ENCODE measurements around the gene IRF5. TPM values are rescaled to one million over a fixed set of nuclear protein-coding genes. Genes with fewer than 3 reads are reported as not detected.

IRF5 gene
- polyA plus RNA-seq, 3 donors = 6.9 to 8.4 (median 7.2) TPM

DNA sequence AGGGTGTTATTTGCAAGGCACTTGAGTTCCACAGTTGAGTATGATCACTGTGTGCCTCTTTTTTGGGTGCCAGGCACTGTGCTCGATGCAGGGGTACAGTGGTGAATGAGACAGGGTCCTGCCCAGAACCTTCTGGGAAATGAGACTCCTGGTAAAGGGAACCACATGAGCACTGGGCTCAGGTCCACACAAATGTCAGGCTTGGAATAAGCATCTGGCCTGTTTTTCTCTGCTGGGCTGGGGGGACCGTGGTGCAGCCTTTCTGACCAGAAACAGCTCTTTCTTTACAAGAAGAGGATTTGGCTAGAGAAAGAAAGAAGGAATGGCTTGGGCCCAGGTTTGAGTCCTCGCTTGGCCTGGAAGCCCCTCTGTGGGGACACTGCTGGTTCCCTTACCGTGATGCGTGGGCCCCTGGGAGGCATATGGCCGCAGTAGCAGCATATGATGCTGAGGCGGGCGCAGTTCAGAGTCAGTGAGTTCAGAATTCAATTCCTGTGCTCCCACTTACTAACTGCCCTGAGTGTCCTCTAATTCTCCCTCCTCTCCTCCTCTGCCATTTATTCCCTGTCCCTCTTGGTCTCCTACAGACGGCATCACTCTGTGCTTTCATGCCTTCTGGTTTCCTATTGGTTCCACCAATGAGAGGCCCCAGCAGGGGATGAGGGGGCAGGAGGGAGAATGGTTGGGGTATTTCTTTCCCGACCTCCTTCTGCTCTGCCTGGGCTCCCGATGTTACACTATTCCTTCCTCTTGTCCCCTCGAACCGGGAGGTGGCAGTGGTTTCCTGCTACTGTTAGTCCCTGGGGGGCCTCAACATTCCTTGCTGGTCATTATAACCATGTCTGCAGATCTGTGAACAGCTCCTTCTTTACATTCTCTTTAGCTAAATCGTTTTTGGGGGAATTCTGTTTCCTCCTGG lies 17.6 kb upstream of the IRF5 start:
- DNase-seq (ENCODE audit: low read depth in 3 of 3, low spot score in 2 of 3) = no peak

GRCh38 chr7:128920913-128921582 lies 16.7 kb upstream of the IRF5 start:
- DNase-seq (ENCODE audit: low read depth in 3 of 3, low spot score in 2 of 3) = no peak

GRCh38 chr7:128921866-128922440 lies 15.8 kb upstream of the IRF5 start:
- no peak for DNase-seq (ENCODE audit: low read depth in 3 of 3, low spot score in 2 of 3)

- DNase-seq (ENCODE audit: low read depth in 3 of 3, low spot score in 2 of 3) = no peak
Observed at GRCh38 chr7:128922496-128923410, 15.0 kb upstream of the IRF5 start.

DNA sequence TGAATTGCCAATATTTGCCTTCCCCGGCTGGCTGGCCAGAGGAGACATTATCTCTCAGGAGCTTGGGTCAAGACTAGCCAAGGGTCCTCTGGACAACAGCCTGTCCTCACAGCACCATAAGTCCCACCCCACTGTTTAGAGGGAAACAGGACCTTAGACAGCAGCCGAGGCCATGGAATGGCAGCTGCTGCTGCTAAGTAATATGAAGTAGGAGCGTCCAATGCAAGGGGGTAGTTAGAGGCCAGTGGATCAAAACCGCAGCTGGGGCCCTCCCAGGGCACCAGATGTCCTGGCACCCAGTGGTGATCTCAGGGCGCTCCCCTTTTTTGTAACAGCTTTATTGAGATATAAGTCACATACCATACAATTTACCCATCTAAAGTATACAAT lies 14.3 kb upstream of the IRF5 start:
- no peak for DNase-seq (ENCODE audit: low read depth in 3 of 3, low spot score in 2 of 3)

DNA sequence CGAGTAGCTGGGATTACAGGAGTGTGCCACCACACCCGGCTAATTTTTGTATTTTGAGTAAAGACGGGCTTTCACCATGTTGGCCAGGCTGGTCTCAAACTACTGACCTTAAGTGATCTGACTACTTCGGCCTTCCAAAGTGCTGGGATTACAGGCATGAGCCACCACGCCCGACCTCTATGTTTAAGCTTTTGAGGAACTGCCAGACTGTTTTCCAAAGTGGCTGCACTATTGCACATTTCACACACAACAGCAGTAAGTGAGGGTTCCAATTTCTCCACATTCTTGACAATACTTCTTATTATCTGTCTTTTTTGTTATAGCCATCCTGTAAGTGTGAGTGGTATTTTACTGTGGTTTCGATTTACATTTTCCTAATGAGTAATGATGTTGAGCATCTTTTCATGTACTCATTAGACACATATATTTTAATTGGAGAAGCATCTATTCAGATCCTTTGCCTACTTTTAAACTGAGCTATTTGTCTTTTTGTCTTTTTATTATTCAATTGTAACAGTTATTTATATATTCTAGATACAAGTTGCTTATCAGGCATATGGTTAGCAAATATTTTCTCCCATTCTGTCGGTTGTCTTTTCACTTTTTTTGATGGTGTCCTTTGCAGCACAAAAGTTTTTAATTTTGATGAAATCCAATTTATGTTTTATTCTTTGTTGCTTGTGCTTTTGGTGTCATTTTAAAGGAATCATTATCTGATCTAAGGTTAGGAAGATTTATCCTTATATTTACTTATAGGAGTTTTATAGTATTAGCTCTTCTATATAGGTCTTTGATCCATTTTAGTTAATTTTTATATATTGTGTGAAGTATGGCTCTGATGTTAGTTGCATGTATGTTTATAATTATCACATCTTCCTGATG lies 12.8 kb upstream of the IRF5 start:
- no peak for DNase-seq (ENCODE audit: low read depth in 3 of 3, low spot score in 2 of 3)

DNA sequence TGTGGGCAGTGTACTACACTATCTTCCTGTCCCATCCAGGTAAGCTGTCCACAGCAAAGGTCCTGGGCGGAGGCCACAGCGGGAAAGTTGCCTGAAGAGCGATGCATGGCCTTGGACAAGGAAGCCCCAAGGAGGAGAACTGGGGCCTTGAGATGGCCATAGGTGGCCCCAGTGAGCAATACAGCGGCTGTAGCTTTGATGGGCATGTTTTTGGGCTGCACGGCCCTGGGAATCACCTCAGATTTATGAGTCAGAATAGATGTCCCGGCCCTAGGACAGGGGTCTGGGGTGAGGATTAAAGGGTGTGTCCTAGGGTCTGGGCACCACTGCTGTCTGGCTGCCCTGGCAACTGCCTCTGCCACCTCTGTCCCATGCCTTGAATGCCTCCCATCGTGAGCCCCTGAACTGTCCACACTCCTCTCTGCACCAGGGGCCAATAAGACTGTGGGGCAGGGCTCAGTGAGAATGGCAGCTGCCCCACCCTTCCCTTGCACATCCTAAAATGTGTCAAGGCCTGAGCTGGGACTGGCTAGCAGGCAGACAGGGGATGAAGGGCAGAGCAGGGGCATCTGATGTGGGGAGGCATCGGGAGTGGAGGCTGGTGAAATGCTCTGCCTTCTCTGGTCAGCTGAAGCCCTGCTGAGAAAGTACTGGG lies 9.4 kb upstream of the IRF5 start:
- DNase-seq (ENCODE audit: low read depth in 3 of 3, low spot score in 2 of 3) = no peak

DNA sequence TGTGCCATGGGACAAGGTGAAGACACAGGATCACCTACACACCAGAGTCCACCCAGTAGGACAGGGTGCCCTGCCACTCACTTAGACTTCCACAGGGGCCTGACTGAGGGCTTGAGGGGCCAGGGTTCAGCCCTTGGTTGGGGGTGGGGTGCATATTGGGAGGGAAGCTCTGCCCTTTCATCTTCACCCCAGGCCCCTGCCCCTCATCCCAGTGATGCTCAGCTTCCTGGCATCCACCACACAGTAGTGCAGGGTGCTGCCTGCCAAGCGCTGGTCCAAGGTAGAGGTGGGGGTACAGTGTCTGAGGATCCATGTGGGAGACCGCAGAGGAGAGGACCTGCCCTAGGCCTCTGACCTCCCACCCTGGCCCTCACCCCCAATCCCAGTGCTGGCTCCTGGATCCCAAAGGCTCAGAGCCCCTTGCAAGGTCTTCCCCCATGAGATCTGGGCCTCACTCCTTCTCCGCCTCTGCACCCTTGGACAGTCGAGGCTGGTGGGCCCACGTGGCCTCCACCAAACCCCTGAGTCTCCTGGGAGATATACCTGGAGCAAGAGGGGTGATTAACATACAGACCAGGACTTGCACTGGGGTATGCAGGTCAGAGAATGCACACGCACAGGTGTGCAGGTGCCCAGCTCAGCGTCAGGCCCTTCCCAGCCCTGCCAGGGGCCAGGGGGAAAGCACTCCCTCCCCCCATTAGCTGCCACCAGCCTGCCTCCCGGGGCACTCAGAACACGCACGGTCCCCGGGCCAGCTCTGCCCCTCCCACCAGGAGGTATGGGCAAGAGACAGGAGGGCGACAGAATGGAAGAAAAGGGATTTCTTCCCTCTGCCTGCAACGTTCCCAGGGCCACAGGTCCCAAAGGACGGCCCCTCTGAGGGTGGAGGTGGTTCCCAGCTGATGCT lies 8.6 kb upstream of the IRF5 start:
- no peak for DNase-seq (ENCODE audit: low read depth in 3 of 3, low spot score in 2 of 3)

DNA sequence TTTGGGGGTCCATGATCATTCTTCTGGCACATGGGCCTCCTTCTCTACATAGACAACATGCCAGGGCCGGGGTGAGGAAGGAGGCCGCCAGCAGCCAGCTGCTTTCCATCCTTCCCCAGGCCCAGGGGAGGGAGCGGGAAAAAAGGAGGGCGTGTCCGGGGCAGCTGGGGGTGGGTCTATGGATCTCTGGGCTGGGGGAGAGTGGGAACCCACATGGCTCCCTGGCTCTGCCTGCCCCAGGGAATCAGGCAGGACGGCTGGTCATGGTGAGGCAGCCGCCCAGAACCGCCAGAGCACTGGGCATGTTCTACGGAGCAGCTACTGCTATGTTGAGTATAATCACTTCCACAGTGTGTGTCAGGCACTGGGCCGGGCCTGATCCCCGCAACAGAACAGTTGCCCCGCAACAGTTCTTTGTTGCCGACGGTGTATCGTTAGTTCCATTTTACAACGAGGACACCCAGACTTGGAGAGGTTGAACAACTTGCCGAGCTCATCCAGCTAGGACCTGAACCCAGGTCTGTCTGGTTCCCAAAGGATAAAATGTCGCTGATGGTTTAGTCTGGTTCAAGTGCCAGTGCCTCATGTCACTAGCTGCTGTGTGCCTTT lies 6.4 kb upstream of the IRF5 start:
- DNase-seq (ENCODE audit: low read depth in 3 of 3, low spot score in 2 of 3) = no peak

DNA sequence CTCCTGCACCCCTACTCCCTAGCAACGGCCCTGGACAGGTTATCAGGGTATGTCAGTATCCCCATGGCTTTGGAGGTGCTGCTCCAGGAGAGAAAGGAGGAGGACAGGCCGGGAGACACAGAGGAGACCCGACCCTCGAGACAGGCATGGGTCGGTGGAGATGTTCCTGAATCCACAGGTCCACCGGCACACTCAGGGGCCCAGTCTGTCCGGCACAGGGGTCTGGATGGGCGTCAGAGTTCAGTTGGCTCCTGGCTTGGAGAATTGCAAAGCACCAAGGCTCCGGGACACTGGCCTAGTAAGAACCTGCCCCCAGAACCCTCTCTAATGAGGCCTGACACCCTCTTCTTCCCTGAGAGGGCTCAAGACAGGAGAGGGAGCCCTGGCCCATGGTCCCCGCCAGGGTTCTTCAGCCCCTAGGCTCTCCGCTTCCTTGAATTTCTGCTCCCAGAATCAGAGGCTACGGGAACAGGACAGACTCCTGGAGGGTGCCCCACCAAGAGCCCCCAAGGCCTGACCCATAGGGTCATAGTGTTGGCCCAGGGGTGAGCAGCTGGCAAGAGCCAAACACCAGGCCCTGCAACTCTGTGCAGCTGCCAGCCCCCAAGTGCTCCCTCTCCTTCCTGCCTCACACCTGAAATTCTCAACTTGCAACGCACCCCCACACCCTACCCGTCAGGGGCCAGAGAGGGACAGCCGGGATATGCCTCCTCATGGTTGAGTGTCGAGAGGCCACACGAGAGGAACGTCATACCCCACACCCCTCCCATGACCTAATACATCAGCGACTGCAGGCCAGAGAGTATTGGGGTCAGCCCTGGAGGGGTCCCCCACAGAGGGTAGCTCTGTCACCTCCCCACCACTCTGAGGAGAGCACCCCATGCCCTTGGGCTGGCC lies 5.5 kb upstream of the IRF5 start:
- no peak for DNase-seq (ENCODE audit: low read depth in 3 of 3, low spot score in 2 of 3)

DNA sequence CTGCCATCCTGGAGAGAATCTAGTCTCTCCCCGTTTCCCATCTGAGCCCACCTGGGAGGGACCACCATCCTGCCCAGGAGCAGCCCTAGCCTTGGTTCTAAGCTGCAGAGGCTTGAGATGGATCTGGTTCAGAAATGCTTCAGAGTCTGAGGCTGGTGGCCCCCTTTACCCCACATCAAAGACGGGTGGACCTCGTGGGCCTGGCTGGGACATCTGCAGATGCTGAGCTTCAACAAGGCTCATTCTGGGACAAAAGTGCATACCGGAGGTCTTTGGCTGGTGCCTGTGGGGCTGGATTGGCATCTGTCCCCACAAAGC lies 4.9 kb upstream of the IRF5 start:
- DNase-seq (ENCODE audit: low read depth in 3 of 3, low spot score in 2 of 3) = no peak

DNA sequence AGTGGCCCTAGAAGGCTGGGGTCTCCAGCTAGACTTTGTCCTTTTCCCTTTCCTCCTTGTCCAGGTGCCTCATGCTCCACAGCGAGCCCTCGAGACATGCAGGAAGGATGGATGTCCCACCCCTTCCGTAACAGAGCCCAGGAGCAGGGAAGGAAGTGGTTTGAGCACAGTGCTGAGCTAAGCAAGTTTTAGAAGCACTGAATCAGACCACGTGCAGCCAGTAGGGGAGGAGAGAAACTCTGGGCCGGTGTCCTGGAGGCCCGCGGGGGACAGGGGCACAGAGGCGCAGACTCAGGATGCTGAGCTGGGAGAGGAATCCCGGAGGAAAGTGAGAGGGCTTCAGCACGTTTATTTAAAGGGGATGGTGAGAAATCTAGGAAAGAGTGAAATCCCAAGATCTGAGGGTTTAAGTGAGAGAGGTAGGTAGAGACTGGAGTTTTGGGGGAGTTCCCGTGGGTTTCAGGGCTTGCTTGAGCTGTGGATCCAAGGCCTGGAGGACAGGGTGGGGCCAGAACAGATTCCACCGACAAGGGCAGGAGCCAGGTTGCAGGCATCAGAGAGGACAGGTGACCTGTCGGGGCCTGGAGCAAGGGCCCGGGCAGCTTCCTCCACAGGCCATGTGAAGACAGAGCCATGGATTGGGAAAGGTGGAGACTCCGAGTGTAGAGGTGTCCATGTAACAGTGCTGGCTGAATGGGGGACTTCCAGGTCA lies 4.4 kb upstream of the IRF5 start:
- DNase-seq (ENCODE audit: low read depth in 3 of 3, low spot score in 2 of 3) = no peak

- no peak for DNase-seq (ENCODE audit: low read depth in 3 of 3, low spot score in 2 of 3)
Observed at GRCh38 chr7:128934361-128935341, 3.1 kb upstream of the IRF5 start.

DNA sequence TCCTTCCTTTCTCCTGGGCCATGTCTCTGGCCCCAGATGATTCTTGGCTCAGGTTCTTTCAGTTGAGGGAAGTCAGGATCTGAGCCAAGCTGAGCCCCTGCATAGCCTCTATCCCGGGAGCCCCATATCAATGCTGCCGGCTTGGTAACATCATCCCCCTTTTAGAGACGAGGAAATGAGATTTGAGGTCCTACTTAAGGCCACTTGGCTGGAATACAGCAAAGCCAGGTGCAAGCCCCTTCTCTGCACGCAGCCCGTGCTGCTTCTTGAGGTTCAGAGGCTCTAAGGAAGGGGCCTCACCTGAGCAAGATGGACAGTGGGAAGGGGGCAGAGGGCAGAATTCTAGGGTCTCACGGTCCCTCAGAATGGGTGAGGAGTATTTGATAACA lies 2.4 kb upstream of the IRF5 start:
- no peak for DNase-seq (ENCODE audit: low read depth in 3 of 3, low spot score in 2 of 3)

DNA sequence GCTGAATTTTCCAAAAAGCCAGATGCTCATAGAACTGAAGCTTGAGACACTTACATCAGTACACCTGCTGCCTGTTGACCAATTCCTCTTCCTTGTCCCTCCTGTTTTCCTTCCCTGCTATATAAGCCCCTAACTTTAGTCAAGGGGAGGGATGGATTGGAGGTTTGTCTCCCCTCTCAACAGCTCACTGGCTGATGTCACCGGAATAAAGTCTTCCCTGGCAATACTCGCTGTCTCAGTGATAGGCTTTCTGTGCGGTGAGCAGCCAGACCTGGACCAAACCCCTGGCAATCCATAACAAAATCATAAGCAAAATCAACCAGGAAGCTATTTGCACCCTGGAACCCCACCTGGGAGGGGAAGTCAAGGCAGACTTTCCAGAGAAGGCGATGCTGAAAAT lies 929 bp upstream of the IRF5 start:
- DNase-seq (ENCODE audit: low read depth in 3 of 3, low spot score in 2 of 3) = no peak

Data from right renal cortex interstitium (tissue), 3 donors.